Stomach (tissue), 9 donors: ENCODE data around the gene RNF181. TPM values are rescaled to one million over a fixed set of nuclear protein-coding genes. Genes with fewer than 3 reads are reported as not detected.

Source experiments
- DNase-seq, 2 donors: peaks; one replicate each; pipeline versions ENCODE4 v3.0.0 to v3.0.0-alpha.2; 2013 to 2019
- H3K27ac ChIP-seq, 5 donors: fragments of 200-600 bp in 4 of 5; sonication (generic) in 4 of 5; one replicate each; pipeline ENCODE4 v1.5.1; 2013 to 2019; ENCODE audit warnings: mild to moderate bottlenecking in 1 of 5, moderate library complexity in 1 of 5
- H3K27me3 ChIP-seq, 3 donors: fragments of 200-600 bp; sonication (generic); one replicate each; pipeline ENCODE4 v1.5.1; 2017 to 2019; ENCODE audit warnings: mixed run types in 1 of 3
- H3K36me3 ChIP-seq, 4 donors: fragments of 200-600 bp; sonication (generic); 1 replicate in 3 of 4; 2 replicates in 1 of 4; pipeline ENCODE4 v1.5.1; 2016 to 2019
- H3K4me1 ChIP-seq, 4 donors: fragments of 200-600 bp; sonication (generic); one replicate each; pipeline ENCODE4 v1.5.1; 2016 to 2019
- H3K4me3 ChIP-seq, 4 donors: fragments of 200-600 bp; sonication (generic) in 3 of 4; one replicate each; pipeline ENCODE4 v1.5.1; 2016 to 2019; ENCODE audit warnings: mild to moderate bottlenecking in 1 of 4
- H3K9me3 ChIP-seq, 4 donors: fragments of 200-600 bp; sonication (generic); one replicate each; pipeline ENCODE4 v1.5.1; 2016 to 2019
- CTCF ChIP-seq, 7 experiments: fragments of 450-650 bp in 4 of 7; fragments of 200-600 bp in 3 of 7; sonication (generic) in 3 of 7; IDR thresholded peaks; one replicate each; pipeline ENCODE4 v1.5.1; 2016 to 2019; ENCODE audit warnings: antibody characterized with exemption in 7 of 7, control low read depth in 2 of 7, mild to moderate bottlenecking in 1 of 7
- EP300 ChIP-seq: sonication (generic); formaldehyde crosslinking; IDR thresholded peaks from one replicate; pipeline ENCODE4 v1.6.1; 2017; ENCODE audit warnings: antibody characterized with exemption
- POLR2A ChIP-seq, 4 donors: fragments of 450-650 bp; IDR thresholded peaks; one replicate each; pipeline ENCODE4 v1.6.1; 2016; ENCODE audit warnings: antibody characterized with exemption in 4 of 4, control low read depth in 2 of 4, mild to moderate bottlenecking in 1 of 4, moderate library complexity in 1 of 4
- POLR2AphosphoS5 ChIP-seq, 3 donors: sonication (generic); formaldehyde crosslinking; IDR thresholded peaks; one replicate each; pipeline ENCODE4 v1.6.1; 2016; ENCODE audit warnings: antibody characterized with exemption in 3 of 3
- WGBS, 5 donors: extraction: QIAGEN DNeasy Blood & Tissue Kit in 3 of 5; methylation state at CpG; one replicate each; pipeline versions ENCODE4 v1.1.5 to v1.1.7; 2013 to 2018; 5-methylcytosine and 5-hydroxymethylcytosine counted together
- intact Hi-C: fragments of 100-400 bp; cut with DNase I; formaldehyde crosslinking; loops from one replicate; pipeline ENCODE4 v1.15.1; 2023; ENCODE audit warnings: low total_unique reads
- polyA plus RNA-seq, 3 donors: library from polyadenylated mRNA; stranded (reverse); fragments of 200-250 nt; gene quantifications; one replicate each; pipeline ENCODE4 v1.2.3, GENCODE V29; 2013
- total RNA-seq, 5 donors: library from RNA; depleted of rRNA; stranded (reverse); fragments of >200 nt; gene quantifications; one replicate each; pipeline versions ENCODE4 v1.1.0 to v1.2.3, GENCODE V29; 2014 to 2016
- donor health status: healthy with polysubstance abuse.
- donor health status: Bipolar disorder and iron deficiency.
- donor health status: healthy.

Gene RNF181
- total and polyA plus RNA-seq, 8 donors: 11.3 to 272 (median 143) TPM; not detected in 1

GRCh38 chr2:85596026-85596333 is 435 bp downstream of the RNF181 start:
- Histone ChIP-seq H3K36me3 (peaks cover 14 to 45% (median 41%) of the 10 kb centered on the region in 4 donors), H3K27me3 (no peaks in the 10 kb centered on the region), H3K4me1 (peaks cover 24 to 84% (median 69%) of the 10 kb centered on the region in 4 donors), H3K9me3 (no peaks in the 10 kb centered on the region), H3K4me3 (peak overlapping the region; percentile 80 to 91 (median 85)), H3K27ac (peak overlapping the region; percentile 84 to 94 (median 93))
- DNase-seq: peak in 1 of 2 donors; percentile 46
- TF ChIP-seq POLR2A (IDR thresholded peaks at IDR 0.05) (no peak), CTCF (IDR thresholded peaks at IDR 0.05) (no peak), EP300 (no peak), POLR2AphosphoS5 (IDR thresholded peaks at IDR 0.05) (no peak)
- intact Hi-C loops: no loop called here
- 2 to 3% (median 2%) methylated on average over 10 of the region's 10 CpGs for WGBS, 5 donors

- TF ChIP-seq EP300 (no peak), POLR2A (IDR thresholded peaks at IDR 0.05) (no peak), POLR2AphosphoS5 (IDR thresholded peaks at IDR 0.05) (no peak), CTCF (IDR thresholded peaks at IDR 0.05) (no peak)
- H3K27ac ChIP-seq: peak overlapping the region; percentile 18 to 94 (median 93)
- H3K4me1 ChIP-seq: peaks cover 24 to 84% (median 69%) of the 10 kb centered on the region in 4 donors
- DNase-seq: no peak
- H3K27me3 ChIP-seq: no peaks in the 10 kb centered on the region
- H3K4me3 ChIP-seq: peak overlapping the region; percentile 80 to 91 (median 85)
- H3K36me3 ChIP-seq: peaks cover 14 to 46% (median 41%) of the 10 kb centered on the region in 4 donors
- H3K9me3 ChIP-seq: no peaks in the 10 kb centered on the region
- WGBS, 5 donors: 48 to 78% (median 67%) methylated on average over 3 of the region's 3 CpGs
- intact Hi-C loops: no loop called here
These were observed 1.1 kb downstream of the RNF181 start for GRCh38 chr2:85596486-85597143.

GRCh38 chr2:85597241-85597640 is 1.7 kb downstream of the RNF181 start:
- Histone ChIP-seq H3K4me1 (peaks cover 25 to 84% (median 67%) of the 10 kb centered on the region in 4 donors), H3K36me3 (peaks cover 14 to 46% (median 41%) of the 10 kb centered on the region in 4 donors), H3K27me3 (no peaks in the 10 kb centered on the region), H3K4me3 (peak overlapping the region in 1 of 4 donors; percentile 83), H3K9me3 (no peaks in the 10 kb centered on the region), H3K27ac (peak overlapping the region in 3 of 5 donors; percentile 5 to 93 (median 87))
- no peak for TF ChIP-seq CTCF (IDR thresholded peaks at IDR 0.05)
- TF ChIP-seq EP300: no peak
- no peak for TF ChIP-seq POLR2AphosphoS5 (IDR thresholded peaks at IDR 0.05)
- TF ChIP-seq POLR2A (IDR thresholded peaks at IDR 0.05): no peak
- intact Hi-C loops: no loop called here
- no peak for DNase-seq
- WGBS, 5 donors: 77 to 88% (median 85%) methylated on average over 5 of the region's 5 CpGs

- peaks cover 32 to 81% (median 72%) of the 10 kb centered on the region in 4 donors for H3K4me1 ChIP-seq
- TF ChIP-seq CTCF (IDR thresholded peaks at IDR 0.05): no peak
- TF ChIP-seq POLR2A (IDR thresholded peaks at IDR 0.05): no peak
- no peak for TF ChIP-seq EP300
- no peak for TF ChIP-seq POLR2AphosphoS5 (IDR thresholded peaks at IDR 0.05)
- H3K36me3 ChIP-seq: peaks cover 14 to 46% (median 41%) of the 10 kb centered on the region in 4 donors
- intact Hi-C loops: no loop called here
- 69 to 77% (median 72%) methylated on average over 13 to 14 of the region's 14 CpGs for WGBS, 5 donors
- no peaks in the 10 kb centered on the region for H3K9me3 ChIP-seq
- no peak for DNase-seq
- no peak overlapping the region for H3K4me3 ChIP-seq
- no peak overlapping the region for H3K27ac ChIP-seq
- no peaks in the 10 kb centered on the region for H3K27me3 ChIP-seq
These were observed 3.2 kb downstream of the RNF181 start for GRCh38 chr2:85598594-85599340.
